BLaER1 treated with 17β-estradiol and CSF1 and Interleukin-3, amounts not matched to agents 10 nM and 100 nM (cell line): ENCODE measurements around the gene CEACAM19.

ENCODE experiments used
- H3K27ac ChIP-seq, 11 experiments: shearing (Covaris generic); formaldehyde crosslinking; 2 replicates each; pipeline ENCODE4 v1.8.1; 2022
- H3K27me3 ChIP-seq, 11 experiments: shearing (Covaris generic); formaldehyde crosslinking; 2 replicates each; pipeline ENCODE4 v1.8.1; 2022
- H3K36me3 ChIP-seq, 11 experiments: shearing (Covaris generic); formaldehyde crosslinking; 2 replicates each; pipeline ENCODE4 v1.8.1; 2022
- H3K4me1 ChIP-seq, 10 experiments: shearing (Covaris generic); formaldehyde crosslinking; 2 replicates each; pipeline ENCODE4 v1.8.1; 2022
- H3K4me2 ChIP-seq, 11 experiments: shearing (Covaris generic); formaldehyde crosslinking; 2 replicates each; pipeline ENCODE4 v1.8.1; 2022
- H3K4me3 ChIP-seq, 10 experiments: shearing (Covaris generic); formaldehyde crosslinking; 2 replicates each; pipeline ENCODE4 v1.8.1; 2022
- H3K9ac ChIP-seq, 11 experiments: shearing (Covaris generic); formaldehyde crosslinking; 2 replicates each; pipeline ENCODE4 v1.8.1; 2022
- H3K9me3 ChIP-seq, 11 experiments: shearing (Covaris generic); formaldehyde crosslinking; replicated peaks in 1 of 11; 2 replicates each; pipeline ENCODE4 v1.8.1; 2022
- H4K20me1 ChIP-seq, 11 experiments: shearing (Covaris generic); formaldehyde crosslinking; 2 replicates each; pipeline ENCODE4 v1.8.1; 2022
- Cebpa-rat ChIP-seq, 11 experiments: shearing (Covaris generic); IDR thresholded peaks; 2 replicates each; pipeline ENCODE4 v1.8.1; 2022

Gene CEACAM19

DNA sequence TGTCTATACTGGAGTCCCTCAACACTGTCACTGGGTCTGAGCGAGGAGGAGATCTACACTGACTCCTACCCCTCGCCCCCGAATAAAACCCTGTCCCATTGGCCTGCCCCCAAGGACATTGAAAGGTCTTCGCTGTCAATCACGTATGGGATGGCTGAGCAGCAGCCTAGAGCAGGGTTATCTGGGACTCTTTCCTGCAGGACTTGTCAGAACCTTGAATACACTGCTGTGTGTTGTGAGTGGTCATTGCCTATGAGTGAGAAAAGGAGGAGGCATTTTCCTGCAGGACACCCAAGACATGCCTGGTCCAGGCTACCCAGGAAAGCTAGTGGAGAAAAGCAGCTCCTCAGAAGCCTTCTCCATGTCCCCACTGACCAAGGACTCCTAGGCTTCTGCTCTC, 17.9 kb upstream of the CEACAM19 start:
- Histone ChIP-seq H3K27ac (0 out of 22 replicates have a peak overlapping the region, but pooled peaks of 1 of the 11 experiments have one; percentile 44), H3K9me3 (no peaks in the 10 kb centered on the region), H3K4me3 (no peak overlapping the region), H3K27me3 (no peaks in the 10 kb centered on the region), H4K20me1 (peaks cover 0 to 20% (median 0%) of the 10 kb centered on the region in 11 experiments; a peak in 4 of 22 replicates), H3K4me2 (peak overlapping the region in 3 of 11 experiments; percentile 56 to 70 (median 56); a peak in 3 of 22 replicates), H3K9ac (0 out of 22 replicates have a peak overlapping the region, but pooled peaks of 1 of the 11 experiments have one; percentile 8), H3K4me1 (peaks cover 5 to 26% (median 13%) of the 10 kb centered on the region in 10 experiments; a peak in 17 of 20 replicates), H3K36me3 (peaks cover 5 to 66% (median 21%) of the 10 kb centered on the region in 11 experiments; a peak in 16 of 22 replicates)
- no peak for TF ChIP-seq Cebpa-rat (IDR thresholded peaks at IDR 0.05)

DNA sequence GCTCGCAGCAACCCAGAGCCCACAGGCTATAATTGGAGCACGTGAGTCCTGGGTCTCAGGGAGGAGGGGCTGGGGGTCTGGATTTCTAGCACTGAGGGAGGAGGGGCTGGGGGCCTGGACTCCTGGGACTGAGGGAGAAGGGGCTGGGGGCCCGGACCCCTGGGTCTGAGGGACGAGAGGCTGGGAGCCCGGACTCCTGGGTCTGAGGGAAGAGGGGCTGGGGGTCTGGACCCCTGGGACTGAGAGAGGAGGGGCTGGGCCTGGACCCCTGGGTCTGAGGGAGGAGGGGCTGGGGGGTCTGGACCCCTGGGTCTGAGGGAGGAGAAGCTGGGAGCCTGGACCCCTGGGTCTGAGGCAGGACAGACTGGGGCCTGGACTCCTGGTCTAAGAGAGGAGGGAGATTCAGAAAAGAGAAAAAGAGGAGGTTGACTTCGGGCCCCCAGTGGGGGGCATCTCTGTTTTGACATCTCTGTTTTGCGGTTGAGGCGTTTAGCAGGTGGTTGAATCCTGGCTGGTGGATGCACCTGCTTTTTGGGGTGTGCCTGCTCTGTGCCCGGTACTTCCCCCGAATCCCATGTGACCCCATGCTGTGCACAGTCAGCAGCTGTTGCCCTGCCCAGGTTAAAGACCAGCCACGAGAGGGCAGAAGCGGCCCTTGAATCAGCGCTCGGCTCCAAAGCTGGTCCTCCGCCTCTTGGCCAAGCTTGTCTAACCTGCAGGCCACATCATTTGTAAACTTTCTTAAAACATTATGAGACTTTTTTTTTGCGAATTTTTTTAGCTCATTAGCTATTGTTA, 17.1 kb upstream of the CEACAM19 start:
- Histone ChIP-seq H3K36me3 (peaks cover 5 to 75% (median 27%) of the 10 kb centered on the region in 11 experiments; a peak in 16 of 22 replicates), H3K27ac (peak overlapping the region in 3 of 11 experiments; percentile 4 to 45 (median 44); a peak in 2 of 22 replicates), H3K27me3 (no peaks in the 10 kb centered on the region), H3K4me2 (peak overlapping the region in 10 of 11 experiments; percentile 18 to 70 (median 53); a peak in 18 of 22 replicates), H3K4me1 (peaks cover 5 to 26% (median 13%) of the 10 kb centered on the region in 10 experiments; a peak in 17 of 20 replicates), H3K9ac (peak overlapping the region in 3 of 11 experiments; percentile 7 to 33 (median 8); a peak in 3 of 22 replicates), H3K4me3 (no peak overlapping the region), H4K20me1 (peaks cover 0 to 17% (median 0%) of the 10 kb centered on the region in 11 experiments; a peak in 4 of 22 replicates), H3K9me3 (no peaks in the 10 kb centered on the region)
- no peak for TF ChIP-seq Cebpa-rat (IDR thresholded peaks at IDR 0.05)

DNA sequence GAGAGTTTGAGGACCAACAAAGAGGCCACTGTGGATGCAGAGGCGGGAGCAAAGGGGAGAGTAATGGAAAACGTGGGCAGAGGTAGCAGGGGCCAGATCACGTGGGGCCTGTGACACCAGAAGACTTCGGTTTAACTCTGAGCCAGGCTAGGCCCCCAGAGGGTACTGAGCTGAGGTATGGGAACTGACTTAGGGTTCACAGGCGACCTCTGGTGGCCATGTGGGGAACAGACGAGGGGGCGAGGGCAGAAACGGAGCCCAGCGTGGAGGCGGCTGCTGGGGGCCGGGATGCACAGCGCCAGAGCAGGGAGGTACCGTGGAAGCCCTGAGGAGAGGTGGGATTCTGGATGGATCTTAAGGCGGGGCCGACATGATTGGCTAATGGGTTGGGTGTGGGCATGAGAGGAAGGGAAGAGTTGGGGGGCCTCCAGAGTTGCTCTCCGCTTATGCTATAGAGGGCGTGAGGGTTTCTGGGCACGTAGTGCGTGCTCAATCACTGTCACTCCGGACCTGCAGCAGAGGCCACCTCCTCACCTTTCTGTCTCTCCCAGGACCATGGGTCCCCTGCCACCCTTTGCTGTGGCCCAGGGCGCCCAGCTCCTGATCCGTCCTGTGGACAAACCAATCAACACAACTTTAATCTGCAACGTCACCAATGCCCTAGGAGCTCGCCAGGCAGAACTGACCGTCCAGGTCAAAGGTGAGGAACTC, 13.9 kb upstream of the CEACAM19 start:
- peaks cover 0 to 77% (median 21%) of the 10 kb centered on the region in 11 experiments; a peak in 15 of 22 replicates for H3K36me3 ChIP-seq
- no peak overlapping the region for H3K9ac ChIP-seq
- no peaks in the 10 kb centered on the region for H3K27me3 ChIP-seq
- H3K4me2 ChIP-seq: no peak overlapping the region
- H3K27ac ChIP-seq: no peak overlapping the region
- no peaks in the 10 kb centered on the region for H3K9me3 ChIP-seq
- TF ChIP-seq Cebpa-rat (IDR thresholded peaks at IDR 0.05): no peak
- H3K4me1 ChIP-seq: peaks cover 5 to 26% (median 13%) of the 10 kb centered on the region in 10 experiments; a peak in 17 of 20 replicates
- no peak overlapping the region for H3K4me3 ChIP-seq
- peaks cover 0 to 8% (median 0%) of the 10 kb centered on the region in 11 experiments; a peak in 4 of 22 replicates for H4K20me1 ChIP-seq

DNA sequence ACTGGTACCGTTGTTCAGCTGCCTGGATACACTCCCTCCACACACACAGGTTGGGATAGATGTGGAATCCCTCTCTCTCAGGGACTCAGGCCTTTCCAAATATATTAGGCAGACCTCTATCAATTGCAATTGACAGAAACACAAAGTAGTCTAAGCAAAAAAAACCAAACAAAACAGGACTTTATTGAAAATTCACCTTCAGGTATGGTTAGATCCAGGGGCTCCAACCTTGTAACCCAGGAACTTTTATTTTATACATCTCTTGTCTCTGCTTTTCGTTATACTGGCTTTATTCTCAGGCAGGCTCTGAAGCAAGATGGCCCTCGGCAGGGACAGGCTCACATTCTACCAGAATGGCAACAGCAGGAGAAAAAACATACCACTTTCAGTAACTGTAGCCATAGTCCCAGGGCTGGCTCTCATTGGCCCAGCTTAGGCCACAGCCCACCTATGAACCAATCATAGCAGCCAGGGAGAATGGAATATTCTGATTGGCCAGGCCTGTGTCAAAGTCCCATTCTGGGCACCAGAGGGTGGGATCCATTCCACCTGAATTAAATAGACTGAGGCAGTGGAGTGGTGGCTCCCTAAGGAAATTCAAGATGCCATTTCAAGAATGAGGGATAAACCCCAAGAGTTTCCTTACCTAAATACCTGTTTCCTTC, 13.1 kb upstream of the CEACAM19 start:
- Histone ChIP-seq H3K4me1 (peaks cover 5 to 25% (median 13%) of the 10 kb centered on the region in 10 experiments; a peak in 17 of 20 replicates), H4K20me1 (peaks cover 0 to 7% (median 0%) of the 10 kb centered on the region in 11 experiments; a peak in 4 of 22 replicates), H3K9ac (no peak overlapping the region), H3K4me3 (no peak overlapping the region), H3K27me3 (no peaks in the 10 kb centered on the region), H3K36me3 (peaks cover 0 to 77% (median 21%) of the 10 kb centered on the region in 11 experiments; a peak in 15 of 22 replicates), H3K4me2 (no peak overlapping the region), H3K9me3 (no peaks in the 10 kb centered on the region), H3K27ac (no peak overlapping the region)
- TF ChIP-seq Cebpa-rat (IDR thresholded peaks at IDR 0.05): no peak

DNA sequence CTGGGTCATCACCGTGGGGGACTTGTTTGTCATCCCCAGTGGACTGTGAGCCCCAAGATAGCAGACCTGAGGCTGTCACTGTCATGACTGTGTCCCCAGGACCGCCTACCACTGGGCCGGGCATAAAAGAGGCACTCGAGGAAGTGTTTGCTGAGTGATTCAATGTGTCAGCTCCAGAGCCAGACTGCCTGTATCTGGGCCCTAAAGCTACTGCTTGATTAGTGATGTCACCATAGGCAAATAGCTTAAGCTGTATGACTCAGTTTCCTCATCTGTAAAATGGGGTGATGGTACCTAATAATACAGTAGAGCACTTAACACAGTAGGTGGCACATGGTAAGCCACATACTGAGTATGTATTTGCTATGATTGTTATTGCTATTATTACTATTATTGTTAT, 11.2 kb upstream of the CEACAM19 start:
- no peaks in the 10 kb centered on the region for H3K9me3 ChIP-seq
- H3K27ac ChIP-seq: no peak overlapping the region
- TF ChIP-seq Cebpa-rat (IDR thresholded peaks at IDR 0.05): no peak
- peaks cover 0 to 7% (median under 1%) of the 10 kb centered on the region in 10 experiments; a peak in 7 of 20 replicates for H3K4me1 ChIP-seq
- H3K27me3 ChIP-seq: no peaks in the 10 kb centered on the region
- peaks cover 0 to 72% (median 19%) of the 10 kb centered on the region in 11 experiments; a peak in 14 of 22 replicates for H3K36me3 ChIP-seq
- no peak overlapping the region for H3K4me3 ChIP-seq
- H3K4me2 ChIP-seq: no peak overlapping the region
- H3K9ac ChIP-seq: no peak overlapping the region
- no peaks in the 10 kb centered on the region; a peak in 2 of 22 replicates for H4K20me1 ChIP-seq

DNA sequence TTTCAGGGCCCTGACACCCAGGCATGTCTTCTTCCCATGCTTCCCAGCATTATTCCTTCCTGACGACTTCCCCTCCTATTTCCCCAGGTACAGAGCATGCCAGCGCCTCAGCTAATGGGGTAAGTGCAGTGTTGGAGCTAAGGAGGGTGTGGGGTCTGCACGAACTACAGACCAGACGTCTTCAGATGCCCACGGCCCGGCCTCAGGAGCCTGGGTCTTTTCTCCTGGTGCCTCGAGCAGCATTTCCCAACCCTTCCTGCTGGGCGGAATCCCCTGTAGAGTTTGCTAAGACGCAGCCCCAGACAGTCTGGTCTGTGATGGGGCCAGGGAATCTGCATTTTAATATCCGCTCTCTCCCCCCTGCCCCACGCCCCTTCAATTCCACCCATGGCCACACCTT, 10.1 kb upstream of the CEACAM19 start:
- Histone ChIP-seq H3K4me2 (no peak overlapping the region), H3K4me3 (no peak overlapping the region), H3K36me3 (peaks cover 0 to 62% (median 16%) of the 10 kb centered on the region in 11 experiments; a peak in 14 of 22 replicates), H3K27ac (no peak overlapping the region), H3K4me1 (peaks cover 0 to 7% (median 0%) of the 10 kb centered on the region in 10 experiments; a peak in 5 of 20 replicates), H4K20me1 (no peaks in the 10 kb centered on the region; a peak in 2 of 22 replicates), H3K9ac (no peak overlapping the region), H3K9me3 (no peaks in the 10 kb centered on the region), H3K27me3 (no peaks in the 10 kb centered on the region)
- TF ChIP-seq Cebpa-rat (IDR thresholded peaks at IDR 0.05): no peak

DNA sequence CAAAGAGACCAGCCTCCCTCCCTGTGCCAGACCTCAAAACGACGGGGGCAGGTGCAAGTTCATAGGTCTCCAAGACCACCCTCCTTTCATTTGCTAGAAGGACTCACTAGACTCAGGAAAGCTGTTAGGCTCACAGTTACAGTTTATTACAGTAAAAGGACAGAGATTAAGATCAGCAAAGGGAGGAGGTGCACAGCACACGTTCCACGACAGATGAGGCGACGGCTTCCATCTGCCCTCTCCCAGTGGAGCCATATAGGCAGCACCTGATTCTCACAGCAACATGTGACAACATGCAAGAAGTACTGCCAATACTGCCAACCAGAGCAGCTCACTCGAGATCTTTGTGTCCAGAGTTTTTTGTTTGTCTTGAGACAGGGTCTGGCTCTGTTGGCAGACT, 9.4 kb upstream of the CEACAM19 start:
- Histone ChIP-seq H4K20me1 (no peaks in the 10 kb centered on the region; a peak in 2 of 22 replicates), H3K27ac (no peak overlapping the region), H3K27me3 (no peaks in the 10 kb centered on the region), H3K4me2 (no peak overlapping the region), H3K36me3 (peaks cover 0 to 57% (median 16%) of the 10 kb centered on the region in 11 experiments; a peak in 14 of 22 replicates), H3K9ac (no peak overlapping the region), H3K9me3 (no peaks in the 10 kb centered on the region), H3K4me1 (peaks cover 0 to 7% (median 0%) of the 10 kb centered on the region in 10 experiments; a peak in 5 of 20 replicates), H3K4me3 (no peak overlapping the region)
- no peak for TF ChIP-seq Cebpa-rat (IDR thresholded peaks at IDR 0.05)

DNA sequence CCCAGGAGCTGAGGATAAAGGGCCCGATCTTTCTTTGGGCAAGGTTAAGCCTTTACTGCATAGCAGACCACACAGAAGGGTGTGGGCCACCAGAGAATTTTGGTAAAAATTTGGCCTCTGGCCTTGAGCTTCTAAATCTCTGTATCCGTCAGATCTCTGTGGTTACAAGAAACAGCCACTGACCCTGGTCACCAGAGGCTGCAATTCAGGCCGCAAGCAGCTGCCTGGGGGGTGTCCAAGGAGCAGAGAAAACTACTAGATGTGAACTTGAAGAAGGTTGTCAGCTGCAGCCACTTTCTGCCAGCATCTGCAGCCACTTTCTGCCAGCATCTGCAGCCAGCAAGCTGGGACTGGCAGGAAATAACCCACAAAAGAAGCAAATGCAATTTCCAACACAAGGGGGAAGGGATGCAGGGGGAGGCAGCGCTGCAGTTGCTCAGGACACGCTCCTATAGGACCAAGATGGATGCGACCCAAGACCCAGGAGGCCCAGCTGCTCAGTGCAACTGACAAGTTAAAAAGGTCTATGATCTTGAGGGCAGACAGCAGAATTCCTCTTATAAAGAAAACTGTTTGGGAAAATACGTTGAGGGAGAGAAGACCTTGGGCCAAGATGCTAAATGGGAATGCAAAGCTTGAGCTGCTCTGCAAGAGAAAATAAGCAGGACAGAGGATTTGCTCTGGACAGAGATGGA, 8.4 kb upstream of the CEACAM19 start:
- Histone ChIP-seq H3K4me2 (no peak overlapping the region), H3K9me3 (no peaks in the 10 kb centered on the region), H3K9ac (no peak overlapping the region), H3K27ac (no peak overlapping the region), H3K36me3 (peaks cover 0 to 54% (median 13%) of the 10 kb centered on the region in 11 experiments; a peak in 14 of 22 replicates), H3K4me1 (no peaks in the 10 kb centered on the region), H3K27me3 (no peaks in the 10 kb centered on the region), H3K4me3 (no peak overlapping the region), H4K20me1 (no peaks in the 10 kb centered on the region)
- no peak for TF ChIP-seq Cebpa-rat (IDR thresholded peaks at IDR 0.05)
